Neuronal stem cell (in vitro differentiated cells): Measurements from ENCODE around the gene CMAS.
"Not testable (repeated sequence)": the region's sequence is repeated elsewhere in the genome, so short reads cannot be mapped to it uniquely, and the experiment has no call there.

Experiments
- DNase-seq: peaks from one replicate; pipeline ENCODE4 v3.0.0-alpha.2; 2013; ENCODE audit warnings: low spot score
- H2AFZ ChIP-seq: one replicate; pipeline ENCODE4 v1.6.1; 2013; ENCODE audit warnings: mild to moderate bottlenecking, low read length, inconsistent platforms
- H2AK5ac ChIP-seq: 2 replicates; pipeline ENCODE4 v1.6.1; 2013; ENCODE audit warnings: low read depth, mild to moderate bottlenecking, inconsistent platforms, low read length, moderate library complexity, mixed read lengths
- H2BK120ac ChIP-seq: 2 replicates; pipeline ENCODE4 v1.6.1; 2013; ENCODE audit warnings: low read depth, mild to moderate bottlenecking, inconsistent platforms, low read length, moderate library complexity, mixed read lengths
- H2BK12ac ChIP-seq: one replicate; pipeline ENCODE4 v1.6.1; 2013; ENCODE audit warnings: low read length, inconsistent platforms
- H2BK15ac ChIP-seq: 2 replicates; pipeline ENCODE4 v1.6.1; 2013; ENCODE audit warnings: mild to moderate bottlenecking, low read length, inconsistent platforms, mixed read lengths
- H2BK5ac ChIP-seq: one replicate; pipeline ENCODE4 v1.6.1; 2013; ENCODE audit warnings: inconsistent platforms, mild to moderate bottlenecking, low read length, moderate library complexity
- H3K14ac ChIP-seq: one replicate; pipeline ENCODE4 v1.6.1; 2013; ENCODE audit warnings: low read length, inconsistent platforms
- H3K18ac ChIP-seq: 2 replicates; pipeline ENCODE4 v1.6.1; 2013; ENCODE audit warnings: low read length, inconsistent platforms
- H3K23ac ChIP-seq: 2 replicates; pipeline ENCODE4 v1.6.1; 2013; ENCODE audit warnings: low read depth, mild to moderate bottlenecking, mixed read lengths, low read length, inconsistent platforms; ENCODE audit not compliant: poor library complexity
- H3K27ac ChIP-seq: replicated peaks from 3 replicates; pipeline ENCODE4 v1.5.1; 2013; ENCODE audit warnings: low read length, inconsistent platforms
- H3K27me3 ChIP-seq, 3 experiments: 2 replicates each; pipeline ENCODE4 v1.6.1; 2013; ENCODE audit warnings: low read length in 3 of 3, mild to moderate bottlenecking in 2 of 3, inconsistent platforms in 1 of 3, low read depth in 1 of 3, mixed read lengths in 1 of 3, moderate library complexity in 1 of 3; ENCODE audit not compliant: control insufficient read depth in 3 of 3, insufficient read depth in 3 of 3
- H3K36me3 ChIP-seq, 2 donors: replicated peaks in 1 of 2; 2 replicates each; pipeline ENCODE4 v1.6.1; 2013; ENCODE audit warnings: low read length in 2 of 2; ENCODE audit not compliant: control insufficient read depth in 2 of 2, insufficient read depth in 2 of 2
- H3K4ac ChIP-seq: 2 replicates; pipeline ENCODE4 v1.6.1; 2013; ENCODE audit warnings: inconsistent platforms, mild to moderate bottlenecking, low read length, moderate library complexity
- H3K4me1 ChIP-seq, 2 donors: 1 replicate in 1 of 2; 2 replicates in 1 of 2; pipeline ENCODE4 v1.6.1; 2013; ENCODE audit warnings: low read length in 2 of 2, low read depth in 1 of 2; ENCODE audit not compliant: control insufficient read depth in 2 of 2, insufficient read depth in 1 of 2
- H3K4me2 ChIP-seq: one replicate; pipeline ENCODE4 v1.6.1; 2013; ENCODE audit warnings: mild to moderate bottlenecking, low read length, inconsistent platforms; ENCODE audit not compliant: insufficient read depth, poor library complexity, severe bottlenecking
- H3K4me3 ChIP-seq, 2 donors: 2 replicates each; pipeline ENCODE4 v1.5.1; 2013; ENCODE audit warnings: low read length in 2 of 2, mild to moderate bottlenecking in 2 of 2, inconsistent platforms in 1 of 2, moderate library complexity in 1 of 2
- H3K79me1 ChIP-seq: one replicate; pipeline ENCODE4 v1.6.1; 2013; ENCODE audit warnings: low read depth, mild to moderate bottlenecking, inconsistent platforms, low read length, moderate library complexity
- H3K9ac ChIP-seq: one replicate; pipeline ENCODE4 v1.6.1; 2013; ENCODE audit warnings: mild to moderate bottlenecking, low read depth, low read length, inconsistent platforms; ENCODE audit not compliant: poor library complexity
- H3K9me3 ChIP-seq, 2 donors: replicated peaks in 1 of 2; 2 replicates each; pipeline versions ENCODE3 to v1.6.1; 2013; ENCODE audit warnings: low read length in 2 of 2, mild to moderate bottlenecking in 2 of 2, inconsistent platforms in 1 of 2, low read depth in 1 of 2, mixed read lengths in 1 of 2, moderate library complexity in 1 of 2; ENCODE audit not compliant: control insufficient read depth in 2 of 2, insufficient read depth in 1 of 2
- H4K8ac ChIP-seq: one replicate; pipeline ENCODE4 v1.6.1; 2013; ENCODE audit warnings: low read depth, mild to moderate bottlenecking, inconsistent platforms, low read length, moderate library complexity
- H4K91ac ChIP-seq: one replicate; pipeline ENCODE4 v1.6.1; 2013; ENCODE audit warnings: low read length, low read depth, mild to moderate bottlenecking, inconsistent platforms; ENCODE audit not compliant: poor library complexity
- WGBS, 2 donors: extraction: QIAGEN DNeasy Blood & Tissue Kit; methylation state at CpG; one replicate each; pipeline ENCODE4 v1.1.7; 2013; ENCODE audit warnings: missing lambda C conversion rate in 2 of 2, mixed read lengths in 1 of 2; ENCODE audit not compliant: insufficient read length in 2 of 2, insufficient replicate concordance in 1 of 2; ENCODE audit errors: extremely low coverage in 2 of 2; 5-methylcytosine and 5-hydroxymethylcytosine counted together

Gene CMAS

GRCh38 chr12:22088886-22089285 is 42.9 kb downstream of the CMAS start:
- no peak overlapping the region for H2BK12ac ChIP-seq
- no peak overlapping the region for H2BK15ac ChIP-seq
- H3K9ac ChIP-seq, result no peak overlapping the region
- H3K14ac ChIP-seq, result no peak overlapping the region
- H2AK5ac ChIP-seq, result no peak overlapping the region
- no peaks in the 10 kb centered on the region for H3K9me3 ChIP-seq
- H4K8ac ChIP-seq, result no peak overlapping the region
- no peak for DNase-seq
- no CpG with 5 or more reads among the region's 2 CpGs for WGBS, 2 donors
- no peak overlapping the region for H3K4me2 ChIP-seq
- H3K27ac ChIP-seq, result no peak overlapping the region
- H3K4me1 ChIP-seq, result no peaks in the 10 kb centered on the region
- no peak overlapping the region for H3K18ac ChIP-seq
- H3K4me3 ChIP-seq, result no peak overlapping the region
- H4K91ac ChIP-seq, result no peak overlapping the region
- H3K23ac ChIP-seq, result no peak overlapping the region
- no peaks in the 10 kb centered on the region for H3K27me3 ChIP-seq
- no peaks in the 10 kb centered on the region for H3K36me3 ChIP-seq
- H2AFZ ChIP-seq, result no peak overlapping the region
- no peaks in the 10 kb centered on the region for H3K79me1 ChIP-seq
- H2BK120ac ChIP-seq, result no peak overlapping the region
- no peak overlapping the region for H3K4ac ChIP-seq
- no peak overlapping the region for H2BK5ac ChIP-seq

DNA sequence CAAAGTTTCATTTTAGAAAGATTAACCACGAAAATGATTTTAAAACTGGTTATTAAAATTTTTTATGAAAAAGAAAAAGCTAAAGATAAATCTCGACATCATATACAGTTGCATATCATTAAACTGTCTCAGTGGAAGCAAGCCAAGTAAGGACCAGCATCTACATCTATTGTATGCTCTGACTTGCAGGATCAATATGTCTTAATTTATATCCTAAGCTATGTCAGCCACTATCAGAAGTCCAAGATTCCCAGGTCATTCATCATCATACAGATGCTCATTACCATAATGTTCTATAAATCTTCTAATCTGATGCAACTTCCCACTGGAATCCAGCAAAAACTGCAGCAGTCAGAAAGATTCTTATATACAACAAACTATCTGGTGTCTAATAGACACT is 43.5 kb downstream of the CMAS start:
- Histone ChIP-seq H3K27ac (no peak overlapping the region), H3K27me3 (no peaks in the 10 kb centered on the region), H3K9ac (no peak overlapping the region), H2BK120ac (no peak overlapping the region), H3K23ac (no peak overlapping the region), H2BK12ac (no peak overlapping the region), H2AFZ (no peak overlapping the region), H3K4me1 (no peaks in the 10 kb centered on the region), H3K4me3 (no peak overlapping the region), H4K91ac (no peak overlapping the region), H3K18ac (no peak overlapping the region), H2BK5ac (no peak overlapping the region), H3K4ac (no peak overlapping the region), H4K8ac (no peak overlapping the region), H2BK15ac (no peak overlapping the region), H3K9me3 (no peaks in the 10 kb centered on the region), H3K14ac (no peak overlapping the region), H3K4me2 (no peak overlapping the region), H2AK5ac (no peak overlapping the region), H3K79me1 (no peaks in the 10 kb centered on the region), H3K36me3 (no peaks in the 10 kb centered on the region)
- DNase-seq, result no peak
- no CpG with 5 or more reads among the region's 2 CpGs for WGBS, 2 donors

DNA sequence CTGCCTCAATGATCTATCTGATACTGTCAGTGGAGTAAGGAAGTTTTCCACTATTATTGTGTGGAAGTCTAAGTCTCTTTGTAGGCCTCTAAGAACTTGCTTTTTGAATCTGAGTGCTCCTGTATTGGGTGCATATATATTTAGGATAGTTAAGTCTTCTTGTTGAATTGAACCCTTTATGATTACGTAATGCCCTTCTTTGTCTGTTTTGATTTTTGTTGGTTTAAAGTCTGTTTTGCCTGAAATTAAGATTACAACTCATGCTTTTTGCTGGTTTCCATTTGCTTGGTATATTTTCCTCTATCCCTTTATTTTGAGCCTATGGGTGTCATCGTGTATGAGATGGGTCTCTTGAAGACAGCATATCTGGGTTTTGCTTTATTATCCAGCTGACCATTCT is 53.0 kb downstream of the CMAS start:
- not testable (repeated sequence) for H4K8ac ChIP-seq

DNA sequence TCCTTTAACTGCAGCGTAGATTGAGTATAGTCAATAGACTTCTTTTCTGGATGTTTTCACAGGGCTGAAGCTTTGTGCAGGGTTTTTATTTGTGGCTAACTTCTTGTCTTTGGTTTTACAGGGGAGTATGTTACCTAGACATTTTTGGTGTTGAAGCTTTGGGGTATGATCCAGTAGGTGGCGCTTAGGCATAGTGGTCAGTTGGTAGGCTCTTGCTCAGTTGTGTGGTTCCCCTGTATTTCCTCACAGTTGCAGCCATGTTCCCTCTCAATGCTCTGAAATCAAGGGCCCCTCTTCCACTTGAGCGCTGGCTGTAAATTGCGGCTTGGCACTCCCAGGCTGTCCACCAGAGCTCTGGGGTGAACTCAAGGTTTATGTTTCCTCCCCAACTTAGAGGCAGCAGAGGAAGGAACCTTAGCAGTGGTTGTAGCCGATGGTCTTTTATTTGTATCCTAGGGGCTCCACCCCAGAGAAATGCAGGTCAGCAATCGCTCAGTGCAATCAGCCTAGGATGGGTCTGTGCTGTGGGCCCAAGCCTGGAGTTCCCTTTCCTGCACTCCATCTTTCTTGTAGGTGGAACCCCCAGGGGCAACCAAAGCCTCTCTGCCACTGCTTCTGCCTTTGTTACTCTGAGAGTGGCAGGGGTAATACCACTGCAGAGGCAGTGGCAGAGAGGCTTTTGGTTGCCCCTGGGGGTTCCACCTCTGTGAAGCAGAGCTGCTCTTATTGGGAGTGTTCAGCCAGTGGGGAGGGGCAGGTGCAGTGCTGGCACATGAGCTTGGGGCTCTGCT is 55.1 kb downstream of the CMAS start:
- Histone ChIP-seq H3K4me1 (peaks cover 0 to 3% of the 10 kb centered on the region in 2 donors), H3K4ac (no peak overlapping the region), H2BK15ac (peak overlapping the region; percentile 81), H2AFZ (peak overlapping the region; percentile 82), H2BK120ac (peak overlapping the region; percentile 95), H3K9ac (no peak overlapping the region), H3K27me3 (no peaks in the 10 kb centered on the region), H3K18ac (peak overlapping the region; percentile 60), H3K4me2 (no peak overlapping the region), H3K27ac (no peak overlapping the region), H3K23ac (no peak overlapping the region), H3K9me3 (no peaks in the 10 kb centered on the region), H3K79me1 (no peaks in the 10 kb centered on the region), H4K8ac (no peak overlapping the region), H3K4me3 (no peak overlapping the region), H2BK5ac (no peak overlapping the region), H3K36me3 (no peaks in the 10 kb centered on the region), H3K14ac (no peak overlapping the region), H4K91ac (no peak overlapping the region), H2AK5ac (peak overlapping the region; percentile 57), H2BK12ac (peak overlapping the region; percentile 60)
- no CpG with 5 or more reads among the region's 6 CpGs for WGBS, 2 donors
- peak; percentile 43 for DNase-seq

More for the DNA sequence above, 53.0 kb downstream of the CMAS start:
- H3K4me1 ChIP-seq, H3K27ac ChIP-seq, H2AFZ ChIP-seq, H2BK15ac ChIP-seq, H3K9ac ChIP-seq, H2AK5ac ChIP-seq, H3K4me3 ChIP-seq, H2BK5ac ChIP-seq, H3K4ac ChIP-seq, DNase-seq, H2BK120ac ChIP-seq, H3K18ac ChIP-seq, H3K9me3 ChIP-seq, H3K14ac ChIP-seq, H3K36me3 ChIP-seq, H3K79me1 ChIP-seq, H2BK12ac ChIP-seq, H4K91ac ChIP-seq, H3K27me3 ChIP-seq, H3K4me2 ChIP-seq, H3K23ac ChIP-seq: not testable (repeated sequence)
- WGBS, 2 donors, result no CpG with 5 or more reads among the region's 2 CpGs
